GM03348 (cell line): ENCODE measurements around the gene ISM1.
"Not testable (repeated sequence)": the region's sequence is repeated elsewhere in the genome, so short reads cannot be mapped to it uniquely, and the experiment has no call there.

Experiments used
- DNase-seq: peaks from one replicate; pipeline ENCODE4 v3.0.0; 2012; ENCODE audit warnings: low spot score

Gene ISM1

GRCh38 chr20:13221673-13222318, 722 bp downstream of the ISM1 start:
- DNase-seq: peak; percentile 89

- no peak for DNase-seq
These were observed 1.2 kb downstream of the ISM1 start for GRCh38 chr20:13222319-13222716.

GRCh38 chr20:13223736-13224520, 2.9 kb downstream of the ISM1 start:
- DNase-seq: no peak

DNA sequence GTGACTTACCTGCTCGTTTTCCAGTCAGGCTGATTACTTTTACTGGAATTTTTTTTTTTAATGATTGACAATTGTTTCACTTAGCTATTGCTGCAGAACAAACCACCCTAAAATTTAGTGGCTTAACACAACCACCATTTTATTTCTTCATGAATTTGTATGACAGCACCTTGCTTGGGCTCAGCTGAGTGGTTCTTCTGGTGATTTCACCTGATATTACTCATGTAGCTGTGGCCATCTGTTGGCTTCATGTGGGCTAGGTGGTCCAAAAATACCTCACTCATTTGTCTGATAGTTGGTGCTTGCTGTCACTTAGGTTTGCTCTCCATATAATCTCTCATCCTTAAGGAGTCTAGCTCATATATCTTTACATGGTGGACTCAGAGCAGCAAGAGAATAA, 5.3 kb downstream of the ISM1 start:
- no peak for DNase-seq

DNA sequence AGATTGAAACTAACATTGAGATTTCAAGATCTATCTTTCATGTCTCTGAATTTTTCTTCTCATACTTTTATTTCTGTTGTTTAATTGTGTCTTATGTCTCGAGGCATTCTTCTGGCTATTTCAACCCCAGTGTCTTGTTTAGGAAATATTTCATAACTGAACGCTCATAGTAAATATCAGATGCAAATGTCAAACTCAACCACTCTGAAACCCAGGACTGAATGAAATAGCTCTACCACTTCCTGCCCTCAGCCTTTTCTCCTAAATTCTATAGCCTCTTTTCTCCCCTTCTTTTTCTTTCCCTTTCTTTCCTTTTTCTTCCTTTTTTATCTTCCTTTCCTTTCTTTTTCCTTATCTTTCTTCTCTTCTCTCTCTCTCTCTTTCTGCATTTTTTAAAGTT, 7.7 kb downstream of the ISM1 start:
- DNase-seq: no peak

DNA sequence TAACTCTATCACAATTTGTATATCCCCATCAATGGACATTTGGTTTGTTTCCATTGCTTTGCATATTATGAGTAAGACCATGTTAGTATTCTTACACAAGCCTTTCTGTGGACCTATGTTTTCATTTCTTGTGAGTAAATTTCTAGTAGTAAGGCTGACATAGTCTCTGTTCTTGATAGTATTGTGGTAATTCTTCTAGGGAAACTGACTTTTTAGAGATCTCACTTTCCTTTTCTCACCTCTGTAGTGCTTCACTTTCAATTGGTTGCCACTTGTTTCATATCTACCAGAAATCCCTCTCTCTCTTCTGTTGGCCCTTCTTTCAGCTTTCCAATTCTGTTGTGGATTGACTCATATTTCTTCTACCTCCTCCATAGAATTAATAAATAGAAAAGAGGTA, 8.5 kb downstream of the ISM1 start:
- no peak for DNase-seq

DNA sequence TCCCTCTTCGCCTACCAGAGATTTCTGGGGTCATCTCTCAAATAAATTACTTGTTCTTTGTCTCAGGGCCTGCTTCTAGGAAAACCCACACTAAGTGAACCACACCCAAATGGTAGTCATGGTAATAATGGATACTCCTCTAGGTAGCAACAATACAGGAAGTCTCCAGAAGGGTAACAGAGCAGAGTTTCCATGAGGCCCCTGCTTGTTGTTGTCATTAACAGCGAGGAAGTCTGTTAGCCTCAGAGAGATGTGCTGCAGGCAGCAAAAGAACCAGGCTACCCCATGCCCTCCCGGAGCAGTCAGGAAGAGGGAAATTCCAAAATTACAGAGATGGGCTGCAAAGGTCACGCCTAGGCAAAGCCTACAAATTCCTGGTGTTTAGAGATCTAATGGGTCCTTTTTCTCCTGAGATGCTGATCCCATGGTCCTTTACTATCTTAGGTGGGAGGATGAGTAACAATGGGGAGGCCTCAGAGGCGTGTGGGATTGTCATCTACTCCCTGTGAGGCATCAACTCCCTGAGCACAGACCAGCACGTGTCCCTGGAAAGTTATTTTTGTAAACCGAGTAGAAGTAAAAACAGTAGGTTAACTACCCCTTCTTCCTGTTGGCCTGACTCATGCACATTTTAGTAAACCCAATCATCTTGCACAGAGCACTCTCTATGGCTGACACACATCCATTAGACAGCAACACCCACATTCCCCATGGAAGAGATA, 10.1 kb downstream of the ISM1 start:
- DNase-seq: no peak

DNA sequence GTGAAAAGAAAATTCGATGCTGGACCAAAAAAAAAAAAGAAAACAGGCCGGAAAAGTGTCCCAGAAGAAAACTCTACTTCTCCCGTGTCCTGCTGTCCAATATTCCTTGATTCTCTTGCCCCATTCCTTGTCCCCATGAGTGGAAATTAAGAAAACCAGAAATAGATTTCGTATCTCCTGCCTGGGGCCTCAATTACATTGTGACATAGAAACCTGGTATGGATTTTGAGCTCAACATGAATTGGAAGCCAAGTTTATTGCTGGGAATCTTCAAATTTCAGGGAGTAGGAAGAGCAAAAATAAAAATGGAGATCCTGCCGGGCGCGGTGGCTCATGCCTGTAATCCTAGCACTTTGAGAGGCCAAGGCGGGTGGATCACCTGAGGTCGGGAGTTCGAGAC, 11.9 kb downstream of the ISM1 start:
- DNase-seq: no peak

DNA sequence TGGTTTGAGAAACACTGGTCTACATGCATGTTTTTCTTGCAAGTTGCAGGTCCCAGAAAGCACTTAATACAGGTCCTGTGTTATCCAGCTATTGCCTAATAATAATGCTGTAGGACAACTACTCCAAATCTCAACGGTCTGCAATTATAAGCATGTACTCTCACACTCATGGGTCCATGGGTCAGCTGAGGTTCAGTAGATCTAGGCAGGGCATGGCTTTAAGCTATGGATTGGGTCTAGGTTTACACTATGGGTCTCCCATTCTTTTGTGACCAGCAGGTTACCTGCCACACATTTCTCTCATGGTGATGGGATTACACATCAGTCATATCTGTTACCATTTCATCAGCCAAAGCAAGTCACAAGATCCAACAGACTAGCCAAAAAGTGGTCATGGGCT, 13.9 kb downstream of the ISM1 start:
- no peak for DNase-seq

- DNase-seq: not testable (repeated sequence)
These were observed 15.3 kb downstream of the ISM1 start for GRCh38 chr20:13236360-13236759.

DNA sequence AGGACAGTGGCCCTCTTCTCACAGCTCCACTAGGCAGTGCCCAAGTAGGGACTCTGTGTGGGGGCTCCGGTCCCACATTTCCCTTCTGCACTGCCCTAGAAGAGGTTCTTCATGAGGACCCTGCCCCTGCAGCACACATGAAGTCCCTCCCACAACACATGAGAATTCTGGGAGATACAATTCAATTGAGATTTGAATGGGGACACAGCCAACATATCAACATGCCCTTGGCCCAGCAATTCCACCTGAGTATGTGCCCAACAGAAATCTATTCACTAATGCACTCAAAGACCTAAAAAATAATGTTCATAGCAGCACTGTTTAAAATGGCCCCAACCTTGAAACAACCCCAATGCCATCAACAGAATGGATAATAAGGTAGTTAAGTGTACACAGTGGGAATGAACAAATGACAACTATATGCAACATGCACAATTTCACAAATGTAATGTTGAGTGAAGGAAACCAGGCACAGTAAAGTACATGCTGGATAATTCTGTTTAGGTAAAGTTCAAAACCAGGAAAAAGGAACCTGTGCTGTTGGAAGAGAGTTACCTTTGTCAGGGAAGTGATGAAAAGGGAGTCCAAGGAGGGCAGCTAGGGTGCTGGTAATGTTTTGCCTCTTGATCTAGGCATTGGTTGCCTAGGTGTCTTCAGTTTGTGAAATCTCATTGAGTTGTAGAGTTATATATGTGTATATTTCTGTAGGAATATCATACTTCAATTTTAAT, 16.1 kb downstream of the ISM1 start:
- no peak for DNase-seq

DNA sequence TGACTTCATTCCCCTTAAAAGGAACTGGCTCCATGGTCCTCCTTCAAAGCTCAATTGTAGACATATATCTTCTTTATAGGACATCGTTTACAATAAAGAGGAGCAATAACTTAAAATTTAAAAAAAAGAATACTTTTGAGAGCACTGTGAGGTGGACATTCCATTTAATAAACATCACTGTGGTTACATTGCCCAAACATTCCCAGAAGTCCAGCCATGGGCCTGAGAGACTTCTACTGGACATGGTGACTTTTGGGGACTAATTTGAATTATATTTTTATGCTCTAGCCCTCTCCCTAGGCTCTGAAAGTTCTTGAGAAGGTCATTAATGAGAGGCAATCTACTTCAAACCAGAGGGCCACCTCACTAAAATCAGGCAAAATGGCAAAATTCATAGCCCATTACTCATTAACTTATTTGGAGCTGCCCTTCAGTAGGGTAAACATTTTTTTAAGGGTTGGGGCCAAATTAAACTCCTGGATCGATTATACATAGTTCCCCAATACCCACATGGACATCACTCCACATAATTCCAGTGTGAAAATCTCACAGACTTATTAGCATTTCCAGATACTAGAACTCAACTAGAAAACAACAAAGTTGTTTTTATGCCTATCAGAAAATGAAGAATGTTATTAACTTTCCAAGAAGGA, 17.1 kb downstream of the ISM1 start:
- no peak for DNase-seq

DNA sequence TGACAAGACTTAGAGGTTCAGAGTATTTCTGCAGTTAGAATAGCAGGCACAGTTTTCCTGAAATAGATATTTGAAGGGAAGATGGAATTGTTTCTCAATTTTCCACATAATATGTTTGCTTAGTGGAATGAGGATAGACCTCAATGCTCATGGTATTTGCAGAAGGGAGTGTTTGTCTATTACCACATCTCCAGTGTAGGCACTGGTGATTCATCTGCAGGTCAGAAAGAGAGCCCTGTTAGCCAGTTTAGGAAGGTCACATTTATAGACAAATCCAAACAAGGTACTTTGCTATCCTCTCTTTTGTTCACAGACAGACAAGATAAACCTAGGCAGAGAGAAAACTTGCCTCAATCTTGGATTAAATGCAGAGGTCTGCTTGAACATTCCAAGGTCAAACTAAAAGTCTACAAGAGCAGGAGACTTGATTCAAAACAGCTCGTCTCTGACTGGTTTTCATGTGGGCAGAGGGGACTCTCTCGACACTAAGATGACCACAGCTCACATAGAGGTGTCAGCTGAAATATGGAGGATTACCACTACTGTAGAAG, 22.8 kb downstream of the ISM1 start:
- DNase-seq: no peak

- DNase-seq: no peak
These were observed 24.2 kb downstream of the ISM1 start for GRCh38 chr20:13245250-13245723.

GRCh38 chr20:13249118-13249797, 28.2 kb downstream of the ISM1 start:
- DNase-seq: no peak

- DNase-seq: no peak
These were observed 28.7 kb downstream of the ISM1 start for GRCh38 chr20:13249798-13250170.

DNA sequence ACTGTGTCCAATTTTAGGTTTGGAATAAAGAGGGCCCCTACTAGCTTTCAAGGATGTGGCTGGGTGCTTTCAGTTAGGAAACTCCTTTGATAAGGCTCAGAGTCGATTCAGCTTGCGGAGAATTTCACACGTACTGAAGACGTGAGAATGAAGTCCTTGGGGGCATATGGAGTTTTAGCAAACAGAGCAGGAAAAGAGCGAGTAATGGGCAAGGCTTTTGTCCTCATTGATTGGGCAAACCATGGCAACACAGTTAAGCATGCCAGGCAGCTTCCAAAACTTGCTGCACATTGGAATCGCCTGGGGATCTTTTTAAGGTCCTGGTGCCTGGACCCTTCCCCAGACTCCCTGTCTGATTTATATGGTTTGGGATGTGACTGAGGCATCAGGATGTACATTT, 29.2 kb downstream of the ISM1 start:
- no peak for DNase-seq

- no peak for DNase-seq
These were observed 30.2 kb downstream of the ISM1 start for GRCh38 chr20:13251106-13251903.

DNA sequence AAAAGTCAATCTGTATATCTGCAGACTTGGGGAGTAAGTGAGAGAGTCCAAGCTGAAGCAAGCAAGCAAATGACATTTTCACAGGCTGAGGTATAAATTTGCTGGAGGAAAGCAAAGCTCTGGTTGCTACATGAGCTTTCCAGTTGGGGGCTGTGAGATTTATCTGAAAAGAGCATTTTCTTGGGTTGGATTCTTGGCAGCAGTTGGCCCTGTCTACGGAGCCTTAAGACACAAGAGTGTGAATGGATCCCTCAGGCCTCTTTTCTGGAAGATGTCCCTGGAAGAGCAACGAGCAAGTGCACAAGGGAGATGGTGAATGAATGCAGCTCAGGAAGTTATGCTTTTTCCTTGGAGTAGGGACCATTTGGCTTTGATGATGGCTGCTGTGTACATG, 30.8 kb downstream of the ISM1 start:
- DNase-seq: no peak

DNA sequence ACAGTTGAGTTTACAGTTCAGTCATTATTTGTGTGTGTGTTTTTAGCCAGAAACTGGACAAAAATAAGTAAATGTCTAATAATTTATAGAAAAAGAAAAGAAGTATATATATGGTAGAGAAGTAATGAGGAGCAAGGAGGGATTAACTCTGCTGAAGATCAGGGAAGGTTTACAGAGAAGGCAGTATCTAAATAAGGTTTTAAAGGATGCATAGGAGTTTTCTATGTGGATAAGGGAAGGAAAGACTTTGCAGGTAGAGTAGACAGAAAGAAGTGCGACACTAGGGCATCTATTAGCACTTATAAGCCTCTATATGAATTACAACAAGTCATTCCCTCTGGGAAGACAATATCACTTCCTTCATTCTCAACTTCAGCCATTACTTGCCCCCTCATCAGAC, 34.3 kb downstream of the ISM1 start:
- no peak for DNase-seq
